Measurements from ENCODE around the gene DCANP1. TPM values are rescaled to one million over a fixed set of nuclear protein-coding genes. Genes with fewer than 3 reads are reported as not detected.

DCANP1 gene
- total RNA-seq, 1 experiment from 2014 or later: not detected

DNA sequence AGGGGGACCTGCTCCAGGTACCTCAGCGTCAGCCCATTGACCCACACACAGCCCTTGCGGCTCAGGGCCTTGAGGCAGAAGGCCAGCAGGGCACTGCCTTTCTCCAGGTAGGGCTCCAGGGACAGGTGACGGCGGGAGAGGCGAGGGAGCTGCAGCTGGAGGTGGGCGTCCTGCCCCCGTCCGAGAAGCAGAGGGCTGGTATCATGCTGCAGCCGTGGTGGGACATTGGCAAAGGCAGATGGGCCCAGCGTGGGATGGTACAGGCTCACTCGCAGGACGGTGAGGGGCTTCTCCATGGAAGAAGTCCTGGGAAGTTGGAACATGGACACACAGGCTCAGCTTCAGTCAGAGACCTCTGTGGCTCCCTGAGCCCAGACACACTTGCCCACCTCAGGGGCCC, 2.5 kb upstream of the DCANP1 start:
- CTCF ChIA-PET: interaction anchor here (2.0 to 2.6 kb wide), 2 partner anchors 8 to 13 kb away, joined by 8 to 9 read pairs; no protein-coding TSS in a partner anchor

DNA sequence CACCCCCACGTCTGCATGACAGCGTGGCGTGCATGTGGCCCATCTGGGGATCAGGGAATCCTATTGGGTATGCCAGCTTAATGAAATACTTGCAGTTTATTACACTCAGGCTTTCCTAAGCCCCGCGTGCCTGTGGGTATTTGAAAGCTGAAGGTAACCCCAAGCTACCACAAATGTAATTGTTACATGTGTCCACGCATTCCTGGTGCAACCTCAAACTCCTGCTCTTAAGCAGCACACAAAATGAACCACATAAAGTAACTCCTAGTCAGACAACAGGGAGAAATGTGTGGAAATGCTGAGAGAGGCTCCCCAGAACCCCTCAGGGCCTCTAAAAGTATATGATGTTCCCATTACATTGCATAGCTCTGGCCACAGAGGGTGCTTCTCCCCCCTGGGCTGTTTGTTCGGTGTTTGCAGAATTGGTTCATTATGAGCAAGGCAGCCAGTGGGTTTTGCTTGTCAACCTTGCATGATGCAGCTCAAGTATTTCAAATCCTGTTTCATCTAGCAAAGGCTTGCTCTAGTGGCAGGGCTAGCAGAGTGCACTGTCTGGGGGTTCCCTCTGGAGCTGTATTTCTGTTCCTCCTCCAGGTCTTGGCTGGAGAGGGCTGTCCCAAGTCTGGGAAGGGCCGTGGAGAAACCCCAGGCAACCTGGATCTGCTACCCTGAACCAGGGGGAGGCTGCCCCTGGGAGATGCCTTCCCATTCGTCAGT, 1.8 kb upstream of the DCANP1 start:
- H3K4me2 ChIP-seq (ENCODE audit: low read length): no peak overlapping the region
- no peaks in the 10 kb centered on the region; the same call in 1 of the 2 replicates for H3K9me2 ChIP-seq (ENCODE audit: insufficient read depth)
- intact Hi-C loops (cut with micrococcal nuclease): no loop called here
- no peak overlapping the region for H2AFZ ChIP-seq (ENCODE audit: low read depth, low read length, poor library complexity, severe bottlenecking)
- ChIA-PET CTCF (interaction anchor here (1.3 to 2.6 kb wide), 3 partner anchors 9 to 14 kb away, joined by 4 to 9 read pairs (median 8); no protein-coding TSS in a partner anchor), POLR2A (no interaction called here), RAD21 (ENCODE audit: low non-redundant PET in 1 of 2, low total read pairs in 2 of 2, uncharacterized antibody in 2 of 2, unreplicated experiment in 2 of 2) (no interaction called here)
- H3K9ac ChIP-seq (ENCODE audit: low read length): no peak overlapping the region
- DNase-seq (ENCODE audit: low read depth, low spot score) (no peak), ATAC-seq (no peak)
- H4K20me1 ChIP-seq (ENCODE audit: insufficient read depth): no peaks in the 10 kb centered on the region
- H3K4me3 ChIP-seq (replicated peaks in 1 of 2; ENCODE audit: low read depth in 1 of 2, low read length in 2 of 2): no peak overlapping the region
- TF ChIP-seq SP1 (IDR thresholded peaks at IDR 0.05; ENCODE audit: low read depth): no peak
- H3K27me3 ChIP-seq (ENCODE audit: insufficient read depth, low read length): no peaks in the 10 kb centered on the region; the same call in 1 of the 2 replicates
- no peaks in the 10 kb centered on the region for H3K36me3 ChIP-seq (ENCODE audit: control insufficient read depth in 1 of 2, insufficient read depth in 2 of 2, low read length in 2 of 2)
- H3K4me1 ChIP-seq (ENCODE audit: control insufficient read depth in 1 of 2, insufficient read depth in 2 of 2, low read length in 2 of 2): no peaks in the 10 kb centered on the region
- BruUV-seq (replicated peaks): no TSS peak
- no peak overlapping the region for H3K27ac ChIP-seq (ENCODE audit: low read depth, low read length)
- H3K9me3 ChIP-seq (ENCODE audit: control insufficient read depth in 1 of 2, insufficient read depth in 1 of 2, low read depth in 1 of 2, low read length in 2 of 2): no peaks in the 10 kb centered on the region
- no peaks in the 10 kb centered on the region for H3K79me2 ChIP-seq (ENCODE audit: insufficient read depth, low read length)

More for the DNA sequence above, 2.5 kb upstream of the DCANP1 start:
- Histone ChIP-seq H4K20me1 (ENCODE audit: insufficient read depth) (no peaks in the 10 kb centered on the region), H3K9me3 (ENCODE audit: control insufficient read depth in 1 of 2, insufficient read depth in 1 of 2, low read depth in 1 of 2, low read length in 2 of 2) (no peaks in the 10 kb centered on the region), H3K27me3 (ENCODE audit: insufficient read depth, low read length) (no peaks in the 10 kb centered on the region; the same call in 1 of the 2 replicates), H3K36me3 (ENCODE audit: control insufficient read depth in 1 of 2, insufficient read depth in 2 of 2, low read length in 2 of 2) (no peaks in the 10 kb centered on the region), H3K27ac (ENCODE audit: low read depth, low read length) (no peak overlapping the region), H3K9ac (ENCODE audit: low read length) (no peak overlapping the region), H2AFZ (ENCODE audit: low read depth, low read length, poor library complexity, severe bottlenecking) (no peak overlapping the region), H3K9me2 (ENCODE audit: insufficient read depth) (no peaks in the 10 kb centered on the region; the same call in 1 of the 2 replicates), H3K4me2 (ENCODE audit: low read length) (no peak overlapping the region), H3K4me1 (ENCODE audit: control insufficient read depth in 1 of 2, insufficient read depth in 2 of 2, low read length in 2 of 2) (no peaks in the 10 kb centered on the region), H3K79me2 (ENCODE audit: insufficient read depth, low read length) (no peaks in the 10 kb centered on the region), H3K4me3 (replicated peaks in 1 of 2; ENCODE audit: low read depth in 1 of 2, low read length in 2 of 2) (no peak overlapping the region)
- TF ChIP-seq POLR2A (IDR thresholded peaks at IDR 0.05; ENCODE audit: borderline replicate concordance, extremely low read depth, insufficient read depth, insufficient read length): no peak
- TF ChIP-seq SP1 (IDR thresholded peaks at IDR 0.05; ENCODE audit: low read depth): no peak
- TF ChIP-seq, protein P1, sequence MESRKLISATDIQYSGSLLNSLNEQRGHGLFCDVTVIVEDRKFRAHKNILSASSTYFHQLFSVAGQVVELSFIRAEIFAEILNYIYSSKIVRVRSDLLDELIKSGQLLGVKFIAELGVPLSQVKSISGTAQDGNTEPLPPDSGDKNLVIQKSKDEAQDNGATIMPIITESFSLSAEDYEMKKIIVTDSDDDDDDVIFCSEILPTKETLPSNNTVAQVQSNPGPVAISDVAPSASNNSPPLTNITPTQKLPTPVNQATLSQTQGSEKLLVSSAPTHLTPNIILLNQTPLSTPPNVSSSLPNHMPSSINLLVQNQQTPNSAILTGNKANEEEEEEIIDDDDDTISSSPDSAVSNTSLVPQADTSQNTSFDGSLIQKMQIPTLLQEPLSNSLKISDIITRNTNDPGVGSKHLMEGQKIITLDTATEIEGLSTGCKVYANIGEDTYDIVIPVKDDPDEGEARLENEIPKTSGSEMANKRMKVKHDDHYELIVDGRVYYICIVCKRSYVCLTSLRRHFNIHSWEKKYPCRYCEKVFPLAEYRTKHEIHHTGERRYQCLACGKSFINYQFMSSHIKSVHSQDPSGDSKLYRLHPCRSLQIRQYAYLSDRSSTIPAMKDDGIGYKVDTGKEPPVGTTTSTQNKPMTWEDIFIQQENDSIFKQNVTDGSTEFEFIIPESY (IDR thresholded peaks at IDR 0.05; ENCODE audit: extremely low read depth, insufficient replicate concordance, low read length): no peak
- TF ChIP-seq SRF (IDR thresholded peaks at IDR 0.05; ENCODE audit: low read depth): no peak
- TF ChIP-seq EGR1 (IDR thresholded peaks at IDR 0.05; ENCODE audit: low read depth): no peak
- no peak for DNase-seq (ENCODE audit: low read depth, low spot score)
- ChIA-PET POLR2A (no interaction called here), RAD21 (ENCODE audit: low non-redundant PET in 1 of 2, low total read pairs in 2 of 2, uncharacterized antibody in 2 of 2, unreplicated experiment in 2 of 2) (no interaction called here)
- intact Hi-C loops (cut with micrococcal nuclease): loop anchor here (10.0 kb wide), 1 partner anchor 605 kb away; no protein-coding TSS in a partner anchor
- no peak for ATAC-seq
- BruUV-seq (replicated peaks): no TSS peak
